ENCODE results near the gene EGFR. TPM values are rescaled to one million over a fixed set of nuclear protein-coding genes. Genes with fewer than 3 reads are reported as not detected.

The EGFR gene
- total RNA-seq, 8 experiments from 2014 or later, result 0.81 to 22.6 (median 3.6) TPM

DNA sequence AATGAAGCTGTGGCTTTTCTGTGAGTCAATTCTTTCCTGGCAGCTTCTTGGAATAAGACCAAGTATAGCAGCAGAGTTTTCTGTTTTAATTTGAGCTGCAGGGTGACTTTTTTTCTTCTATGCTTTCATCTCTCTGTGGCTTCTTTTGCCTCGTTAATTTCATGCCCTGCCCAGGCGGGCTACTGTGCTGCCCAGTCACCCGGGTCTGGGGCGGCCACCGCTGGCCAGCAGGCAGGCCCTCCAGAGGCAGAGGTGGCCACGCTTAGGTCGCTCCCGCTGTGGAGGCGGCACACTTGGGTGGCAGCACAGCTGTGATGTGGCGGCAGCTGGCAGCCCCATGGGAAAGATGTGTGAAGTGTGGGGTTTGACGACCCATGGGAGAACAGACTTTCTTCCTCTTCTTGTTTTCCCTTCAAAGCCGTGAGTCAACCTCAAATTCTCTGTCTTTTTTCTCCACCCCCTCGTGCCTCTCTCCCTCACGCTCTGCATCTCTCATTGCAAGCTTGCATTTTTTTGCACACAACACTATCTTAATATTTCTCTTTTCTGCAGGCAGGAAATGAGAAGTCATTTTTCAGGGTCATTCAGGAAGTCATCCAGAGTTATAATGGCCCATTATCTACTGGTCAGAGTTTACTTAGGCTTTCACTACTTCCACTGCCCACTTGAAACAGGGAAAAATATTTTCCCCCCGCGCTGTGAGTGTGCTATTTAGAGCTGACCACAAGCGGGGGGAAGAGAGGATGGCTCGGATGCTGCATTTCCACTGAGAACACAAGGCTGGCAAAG is 67.8 kb downstream of the EGFR start:
- in situ Hi-C loops (cut with MboI; ENCODE audit: low pct_unique_long_range_greater_than_20kb in 2 of 9, low sequenced_read_pairs in 9 of 9, unreplicated experiment in 9 of 9), result no loop called here
- 5 to 91% (median 63%) methylated on average over 2 to 16 of the region's 18 CpGs; no CpG with 5 or more reads in 1 of the 10 experiments for WGBS, 10 experiments
- H3K4me3 ChIP-seq, result no peak overlapping the region
- H3K27ac ChIP-seq, result no peak overlapping the region
- ATAC-seq (replicated peaks in 6 of 8), result peak; percentile 17 to 87 (median 76)
- peaks cover 28 to 34% of the 10 kb centered on the region in 2 donors for H3K4me1 ChIP-seq (replicated peaks in 1 of 2)

DNA sequence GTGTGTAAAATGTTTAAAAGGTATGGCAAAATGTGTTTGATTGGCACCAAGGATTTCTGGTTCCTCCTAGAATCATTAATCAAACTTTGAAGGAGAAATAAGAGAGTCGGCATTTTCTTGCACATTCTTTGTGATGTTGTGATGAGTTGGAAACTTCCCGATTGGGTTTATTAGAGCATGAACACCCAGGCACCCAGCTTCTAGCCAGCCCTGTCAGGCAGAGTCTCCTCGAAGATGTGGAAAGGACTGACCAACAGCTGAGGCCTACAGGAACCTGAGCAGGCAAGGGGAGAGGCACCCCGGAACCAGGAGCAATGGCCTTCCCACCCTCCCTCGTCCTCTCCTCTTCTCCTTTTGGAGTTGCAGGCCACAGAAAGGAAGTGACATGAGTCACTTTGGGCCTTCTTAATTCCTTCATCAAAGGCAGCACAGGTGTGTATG is 68.7 kb downstream of the EGFR start:
- 20 to 100% (median 80%) methylated on average over 1 to 3 of the region's 5 CpGs; no CpG with 5 or more reads in 4 of the 10 experiments for WGBS, 10 experiments
- H3K4me3 ChIP-seq, result no peak overlapping the region
- no peak for ATAC-seq (replicated peaks in 6 of 8)
- in situ Hi-C loops (cut with MboI; ENCODE audit: low pct_unique_long_range_greater_than_20kb in 2 of 9, low sequenced_read_pairs in 9 of 9, unreplicated experiment in 9 of 9), result no loop called here
- H3K27ac ChIP-seq, result no peak overlapping the region
- peaks cover 29 to 39% of the 10 kb centered on the region in 2 donors for H3K4me1 ChIP-seq (replicated peaks in 1 of 2)

DNA sequence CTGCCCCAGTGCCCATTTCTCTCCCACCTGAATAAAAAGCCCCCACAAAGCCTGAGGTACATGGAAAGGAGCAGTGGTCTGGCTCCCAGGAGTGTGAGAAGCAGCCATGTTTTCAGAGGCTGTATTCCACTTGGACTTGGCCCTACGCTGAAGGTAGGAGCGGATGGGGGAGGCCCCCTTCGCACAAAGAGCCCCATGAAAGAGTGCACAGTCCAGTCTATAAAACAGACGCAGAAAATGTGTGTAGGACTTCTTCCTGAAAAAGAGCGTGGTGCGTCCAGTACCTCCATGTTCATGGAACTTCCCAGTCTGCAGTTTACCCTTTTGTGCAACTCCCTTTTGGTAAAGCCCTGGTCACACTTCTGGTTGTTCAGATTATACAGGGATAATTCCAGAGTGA is 69.3 kb downstream of the EGFR start:
- Histone ChIP-seq H3K4me1 (replicated peaks in 1 of 2) (peaks cover 34 to 43% of the 10 kb centered on the region in 2 donors), H3K4me3 (no peak overlapping the region), H3K27ac (no peak overlapping the region)
- ATAC-seq (replicated peaks in 6 of 8), result no peak
- in situ Hi-C loops (cut with MboI; ENCODE audit: low pct_unique_long_range_greater_than_20kb in 2 of 9, low sequenced_read_pairs in 9 of 9, unreplicated experiment in 9 of 9), result no loop called here
- WGBS, 10 experiments, result 81 to 100% (median 100%) methylated on average over 1 to 3 of the region's 6 CpGs; no CpG with 5 or more reads in 4 of the 10 experiments

DNA sequence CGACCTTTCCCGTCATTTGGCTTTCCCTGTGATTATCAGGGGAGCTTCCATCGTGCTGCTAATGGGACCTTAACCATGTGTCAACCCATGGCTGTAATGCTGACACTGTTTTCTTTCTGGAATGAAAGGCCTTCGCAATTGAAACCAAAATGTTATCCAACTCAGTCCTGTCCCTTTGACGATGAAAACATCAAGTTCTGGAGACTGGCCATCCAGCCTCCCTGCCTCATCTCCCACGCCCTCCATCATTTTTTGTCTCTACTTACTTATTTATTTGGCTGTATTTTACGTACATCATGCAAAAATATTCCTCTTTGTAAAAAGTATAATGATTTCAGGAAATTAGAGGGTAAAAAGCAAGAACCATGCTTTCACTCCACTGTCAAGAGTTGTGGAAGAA is 69.8 kb downstream of the EGFR start:
- Histone ChIP-seq H3K4me3 (no peak overlapping the region), H3K4me1 (replicated peaks in 1 of 2) (peaks cover 34 to 43% of the 10 kb centered on the region in 2 donors), H3K27ac (no peak overlapping the region)
- ATAC-seq (replicated peaks in 6 of 8), result no peak
- in situ Hi-C loops (cut with MboI; ENCODE audit: low pct_unique_long_range_greater_than_20kb in 2 of 9, low sequenced_read_pairs in 9 of 9, unreplicated experiment in 9 of 9), result no loop called here
- WGBS, 10 experiments, result 32 to 100% (median 70%) methylated on average over 1 to 7 of the region's 7 CpGs

GRCh38 chr7:55092186-55092974 is 73.6 kb downstream of the EGFR start:
- in situ Hi-C loops (cut with MboI; ENCODE audit: low pct_unique_long_range_greater_than_20kb in 2 of 9, low sequenced_read_pairs in 9 of 9, unreplicated experiment in 9 of 9), result no loop called here
- H3K27ac ChIP-seq, result no peak overlapping the region
- ATAC-seq (replicated peaks in 6 of 8), result peak in 4 of 8 experiments; percentile 23 to 91 (median 60)

GRCh38 chr7:55092975-55093373 is 74.2 kb downstream of the EGFR start:
- Histone ChIP-seq H3K4me1 (replicated peaks in 1 of 2) (peaks cover 27 to 44% of the 10 kb centered on the region in 2 donors), H3K4me3 (no peak overlapping the region), H3K27ac (no peak overlapping the region)
- in situ Hi-C loops (cut with MboI; ENCODE audit: low pct_unique_long_range_greater_than_20kb in 2 of 9, low sequenced_read_pairs in 9 of 9, unreplicated experiment in 9 of 9), result no loop called here
- WGBS, 10 experiments, result 33 to 100% (median 93%) methylated on average over 1 to 3 of the region's 3 CpGs; no CpG with 5 or more reads in 1 of the 10 experiments
- no peak for ATAC-seq (replicated peaks in 6 of 8)

More at GRCh38 chr7:55092186-55092974, 73.6 kb downstream of the EGFR start:
- Histone ChIP-seq H3K4me1 (replicated peaks in 1 of 2) (peaks cover 26 to 38% of the 10 kb centered on the region in 2 donors), H3K4me3 (no peak overlapping the region)
- 67 to 100% (median 90%) methylated on average over 1 to 13 of the region's 15 CpGs for WGBS, 10 experiments

- Histone ChIP-seq H3K4me1 (replicated peaks in 1 of 2) (peaks cover 23 to 43% of the 10 kb centered on the region in 2 donors), H3K4me3 (no peak overlapping the region), H3K27ac (no peak overlapping the region)
- 43 to 100% (median 91%) methylated on average over 1 to 6 of the region's 7 CpGs; no CpG with 5 or more reads in 2 of the 10 experiments for WGBS, 10 experiments
- in situ Hi-C loops (cut with MboI; ENCODE audit: low pct_unique_long_range_greater_than_20kb in 2 of 9, low sequenced_read_pairs in 9 of 9, unreplicated experiment in 9 of 9), result no loop called here
- ATAC-seq (replicated peaks in 6 of 8), result no peak
Measured at GRCh38 chr7:55093674-55094073, 74.9 kb downstream of the EGFR start.

GRCh38 chr7:55094092-55094690 is 75.4 kb downstream of the EGFR start:
- 60 to 100% (median 72%) methylated on average over 1 to 3 of the region's 5 CpGs; no CpG with 5 or more reads in 3 of the 10 experiments for WGBS, 10 experiments
- Histone ChIP-seq H3K4me1 (replicated peaks in 1 of 2) (peaks cover 27 to 46% of the 10 kb centered on the region in 2 donors), H3K27ac (no peak overlapping the region), H3K4me3 (no peak overlapping the region)
- ATAC-seq (replicated peaks in 6 of 8), result no peak
- in situ Hi-C loops (cut with MboI; ENCODE audit: low pct_unique_long_range_greater_than_20kb in 2 of 9, low sequenced_read_pairs in 9 of 9, unreplicated experiment in 9 of 9), result no loop called here

DNA sequence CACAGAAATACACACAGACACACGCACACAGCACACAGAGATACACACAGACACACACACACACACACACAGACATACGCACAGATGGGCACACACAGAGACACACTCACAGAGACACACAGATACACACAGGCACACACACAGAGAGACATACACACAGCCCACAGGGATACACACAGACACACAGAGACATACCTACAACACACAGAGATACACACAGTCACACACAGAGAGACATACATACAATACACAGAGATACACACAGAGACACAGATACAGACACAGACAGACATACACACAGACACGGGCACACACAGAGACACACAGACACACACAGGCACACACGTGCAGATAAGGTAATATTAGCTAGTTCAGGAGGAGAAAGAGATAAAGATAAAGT is 76.9 kb downstream of the EGFR start:
- in situ Hi-C loops (cut with MboI; ENCODE audit: low pct_unique_long_range_greater_than_20kb in 2 of 9, low sequenced_read_pairs in 9 of 9, unreplicated experiment in 9 of 9), result no loop called here
- Histone ChIP-seq H3K4me3 (no peak overlapping the region), H3K4me1 (replicated peaks in 1 of 2) (peaks cover 42 to 61% of the 10 kb centered on the region in 2 donors), H3K27ac (no peak overlapping the region)
- 40 to 100% (median 94%) methylated on average over 1 to 3 of the region's 4 CpGs; no CpG with 5 or more reads in 4 of the 10 experiments for WGBS, 10 experiments
- no peak for ATAC-seq (replicated peaks in 6 of 8)

GRCh38 chr7:55096323-55096722 is 77.5 kb downstream of the EGFR start:
- 68 to 100% (median 96%) methylated on average over 1 to 10 of the region's 11 CpGs; no CpG with 5 or more reads in 2 of the 10 experiments for WGBS, 10 experiments
- in situ Hi-C loops (cut with MboI; ENCODE audit: low pct_unique_long_range_greater_than_20kb in 2 of 9, low sequenced_read_pairs in 9 of 9, unreplicated experiment in 9 of 9), result no loop called here
- peaks cover 39 to 62% of the 10 kb centered on the region in 2 donors for H3K4me1 ChIP-seq (replicated peaks in 1 of 2)
- ATAC-seq (replicated peaks in 6 of 8), result no peak
- H3K27ac ChIP-seq, result no peak overlapping the region
- H3K4me3 ChIP-seq, result no peak overlapping the region

GRCh38 chr7:55097100-55097499 is 78.3 kb downstream of the EGFR start:
- H3K4me3 ChIP-seq, result no peak overlapping the region
- in situ Hi-C loops (cut with MboI; ENCODE audit: low pct_unique_long_range_greater_than_20kb in 2 of 9, low sequenced_read_pairs in 9 of 9, unreplicated experiment in 9 of 9), result no loop called here
- peaks cover 35 to 57% of the 10 kb centered on the region in 2 donors for H3K4me1 ChIP-seq (replicated peaks in 1 of 2)
- 87 to 100% (median 94%) methylated on average over 1 to 4 of the region's 4 CpGs; no CpG with 5 or more reads in 2 of the 10 experiments for WGBS, 10 experiments
- H3K27ac ChIP-seq, result no peak overlapping the region
- ATAC-seq (replicated peaks in 6 of 8), result peak in 3 of 8 experiments; percentile 39 to 82 (median 51)

DNA sequence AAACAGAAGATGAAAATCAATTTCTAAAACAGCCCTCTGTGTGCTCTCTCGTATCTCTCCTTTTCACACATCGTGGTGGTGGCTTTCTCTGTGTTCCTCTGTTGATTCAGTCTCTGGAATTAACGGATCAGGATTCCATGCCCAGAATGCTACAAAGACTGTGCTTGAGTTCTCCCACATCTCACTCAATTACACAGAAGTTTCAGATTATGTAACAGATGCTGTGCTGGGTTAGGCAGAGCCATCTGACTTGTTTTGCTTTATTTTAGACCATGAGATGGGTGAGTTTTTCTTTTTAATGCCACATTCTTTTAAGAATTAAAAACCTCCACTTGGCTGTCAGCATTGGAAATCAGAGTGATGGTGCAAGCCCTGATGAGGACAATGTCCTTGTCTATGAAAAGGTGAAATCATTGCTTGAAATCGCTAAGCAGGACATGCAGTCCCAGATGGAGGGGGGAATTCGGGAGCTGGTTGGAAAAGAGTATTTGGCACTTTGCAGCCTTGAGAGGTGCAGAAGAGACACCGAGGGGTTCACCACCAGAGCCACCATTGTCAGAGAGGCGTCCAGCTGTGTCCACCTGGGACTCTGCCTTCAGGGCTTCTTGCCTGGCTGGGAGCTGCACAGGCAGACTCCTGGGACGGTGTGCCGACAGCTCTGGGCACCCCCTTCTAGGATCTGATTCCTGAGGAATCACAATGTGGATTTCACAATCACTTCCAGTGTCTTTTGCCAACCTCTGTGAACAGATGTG is 80.4 kb downstream of the EGFR start:
- Histone ChIP-seq H3K4me1 (replicated peaks in 1 of 2) (peaks cover 32 to 54% of the 10 kb centered on the region in 2 donors), H3K27ac (no peak overlapping the region), H3K4me3 (no peak overlapping the region)
- 0 to 90% (median 72%) methylated on average over 2 to 5 of the region's 9 CpGs; no CpG with 5 or more reads in 4 of the 10 experiments for WGBS, 10 experiments
- in situ Hi-C loops (cut with MboI; ENCODE audit: low pct_unique_long_range_greater_than_20kb in 2 of 9, low sequenced_read_pairs in 9 of 9, unreplicated experiment in 9 of 9), result no loop called here
- ATAC-seq (replicated peaks in 6 of 8), result peak in 1 of 8 experiments; percentile 38

Data from motor neuron (in vitro differentiated cells).